Glomerular visceral epithelial cell (primary cell): ENCODE data around the gene TMEM132D.

Experiments used
- DNase-seq: peaks from one replicate; pipeline ENCODE4 v3.0.0-alpha.2; 2016; ENCODE audit errors: extremely low spot score

TMEM132D gene

GRCh38 chr12:129873111-129873832, 30.6 kb downstream of the TMEM132D start:
- no peak for DNase-seq

GRCh38 chr12:129871991-129872972, 31.5 kb downstream of the TMEM132D start:
- no peak for DNase-seq

GRCh38 chr12:129870796-129871195, 33.0 kb downstream of the TMEM132D start:
- DNase-seq = no peak

- DNase-seq = no peak
These were observed 33.7 kb downstream of the TMEM132D start for GRCh38 chr12:129870136-129870535.

GRCh38 chr12:129868575-129868974, 35.2 kb downstream of the TMEM132D start:
- no peak for DNase-seq

GRCh38 chr12:129863938-129864337, 39.9 kb downstream of the TMEM132D start:
- no peak for DNase-seq

- no peak for DNase-seq
These were observed 41.2 kb downstream of the TMEM132D start for GRCh38 chr12:129862561-129863175.

GRCh38 chr12:129861951-129862350, 41.9 kb downstream of the TMEM132D start:
- no peak for DNase-seq

GRCh38 chr12:129854591-129854990, 49.2 kb downstream of the TMEM132D start:
- no peak for DNase-seq

- DNase-seq = no peak
These were observed 52.5 kb downstream of the TMEM132D start for GRCh38 chr12:129851296-129851695.

GRCh38 chr12:129848876-129849275, 54.9 kb downstream of the TMEM132D start:
- DNase-seq = no peak

GRCh38 chr12:129847063-129847462, 56.8 kb downstream of the TMEM132D start:
- DNase-seq = no peak

GRCh38 chr12:129844662-129845220, 59.1 kb downstream of the TMEM132D start:
- no peak for DNase-seq

GRCh38 chr12:129841251-129841650, 62.6 kb downstream of the TMEM132D start:
- DNase-seq = no peak

- DNase-seq = no peak
These were observed 63.5 kb downstream of the TMEM132D start for GRCh38 chr12:129840145-129840884.

- no peak for DNase-seq
These were observed 64.1 kb downstream of the TMEM132D start for GRCh38 chr12:129839679-129840078.

GRCh38 chr12:129831294-129831693, 72.5 kb downstream of the TMEM132D start:
- no peak for DNase-seq

GRCh38 chr12:129830796-129831195, 73.0 kb downstream of the TMEM132D start:
- no peak for DNase-seq

GRCh38 chr12:129827866-129828384, 75.9 kb downstream of the TMEM132D start:
- no peak for DNase-seq

GRCh38 chr12:129827102-129827865, 76.5 kb downstream of the TMEM132D start:
- DNase-seq = no peak
